Suppressor macrophage treated with lipopolysaccharide for 4 hours (primary cell): ENCODE data around the gene FMO2.

Source experiments
- DNase-seq: peaks from one replicate; pipeline ENCODE4 v3.0.0-alpha.2; 2020

Gene FMO2

GRCh38 chr1:171185091-171185490 is at the start of gene FMO2:
FMO2 (plus strand) TSS chr1:171185300; CDS start chr1:171185714, 414 bp downstream.
- no peak for DNase-seq

GRCh38 chr1:171137580-171137979 is 47.5 kb upstream of the FMO2 start:
- no peak for DNase-seq

- no peak for DNase-seq
Observed at GRCh38 chr1:171138980-171139379, 46.1 kb upstream of the FMO2 start.

- no peak for DNase-seq
Observed at GRCh38 chr1:171139890-171140289, 45.2 kb upstream of the FMO2 start.

- no peak for DNase-seq
Observed at GRCh38 chr1:171140401-171140800, 44.7 kb upstream of the FMO2 start.

- DNase-seq: no peak
Observed at GRCh38 chr1:171140956-171141687, 44.0 kb upstream of the FMO2 start.

- no peak for DNase-seq
Observed at GRCh38 chr1:171141688-171142415, 43.2 kb upstream of the FMO2 start.

- DNase-seq: no peak
Observed at GRCh38 chr1:171142416-171143385, 42.4 kb upstream of the FMO2 start.

- no peak for DNase-seq
Observed at GRCh38 chr1:171150156-171150555, 34.9 kb upstream of the FMO2 start.

GRCh38 chr1:171152549-171152948 is 32.6 kb upstream of the FMO2 start:
- no peak for DNase-seq

- no peak for DNase-seq
Observed at GRCh38 chr1:171155484-171155883, 29.6 kb upstream of the FMO2 start.

GRCh38 chr1:171158096-171158495 is 27.0 kb upstream of the FMO2 start:
- no peak for DNase-seq

- DNase-seq: no peak
Observed at GRCh38 chr1:171158551-171158950, 26.5 kb upstream of the FMO2 start.

GRCh38 chr1:171159148-171159547 is 26.0 kb upstream of the FMO2 start:
- no peak for DNase-seq

- DNase-seq: no peak
Observed at GRCh38 chr1:171160211-171160610, 24.9 kb upstream of the FMO2 start.

- DNase-seq: no peak
Observed at GRCh38 chr1:171160639-171161354, 24.3 kb upstream of the FMO2 start.

- no peak for DNase-seq
Observed at GRCh38 chr1:171161431-171161830, 23.7 kb upstream of the FMO2 start.

- no peak for DNase-seq
Observed at GRCh38 chr1:171166361-171166760, 18.7 kb upstream of the FMO2 start.

- DNase-seq: no peak
Observed at GRCh38 chr1:171167785-171168184, 17.3 kb upstream of the FMO2 start.

GRCh38 chr1:171172471-171172870 is 12.6 kb upstream of the FMO2 start:
- DNase-seq: no peak

GRCh38 chr1:171173069-171173468 is 12.0 kb upstream of the FMO2 start:
- DNase-seq: no peak

GRCh38 chr1:171174560-171175294 is 10.4 kb upstream of the FMO2 start:
- DNase-seq: no peak
